G401 (cell line): ENCODE data around the gene POPDC3. TPM values are rescaled to one million over a fixed set of nuclear protein-coding genes. Genes with fewer than 3 reads are reported as not detected.
"Not testable (repeated sequence)": the region's sequence is repeated elsewhere in the genome, so short reads cannot be mapped to it uniquely, and the experiment has no call there.

Experiments used
- DNase-seq: peaks from one replicate; pipeline ENCODE4 v3.0.0-alpha.2; 2015; ENCODE audit warnings: low spot score
- in situ Hi-C: cut with HindIII; loops from 2 replicates; pipeline ENCODE4 v1.10.0; 2016; ENCODE audit warnings: low sequenced_read_pairs, mixed read lengths
- total RNA-seq: library from RNA; depleted of rRNA; stranded (reverse); fragments of >200 nt; shearing (Covaris generic); gene quantifications from 2 replicates; pipeline ENCODE4 v1.2.3, GENCODE V29; 2014; rRNA removed

The POPDC3 gene
- 36.4 and 37.8 TPM in 2 replicates for total RNA-seq

GRCh38 chr6:105179244-105180065 is at the start of gene POPDC3:
TSS of gene POPDC3 (minus strand) at chr6:105180014. CDS start at chr6:105161909, 18,105 bp downstream.
- DNase-seq: no peak
- in situ Hi-C loops: no loop called here

GRCh38 chr6:105227295-105227767 is 47.5 kb upstream of the POPDC3 start:
- DNase-seq: no peak
- in situ Hi-C loops: no loop called here

GRCh38 chr6:105226598-105227294 is 46.9 kb upstream of the POPDC3 start:
- DNase-seq: no peak
- in situ Hi-C loops: no loop called here

- DNase-seq: no peak
- in situ Hi-C loops: no loop called here
Measured at GRCh38 chr6:105223242-105223641, 43.4 kb upstream of the POPDC3 start.

- DNase-seq, in situ Hi-C loops: not testable (repeated sequence)
Measured at GRCh38 chr6:105221219-105221618, 41.4 kb upstream of the POPDC3 start.

GRCh38 chr6:105220186-105220585 is 40.4 kb upstream of the POPDC3 start:
- DNase-seq: no peak

GRCh38 chr6:105219218-105219617 is 39.4 kb upstream of the POPDC3 start:
- DNase-seq, in situ Hi-C loops: not testable (repeated sequence)

More at GRCh38 chr6:105220186-105220585, 40.4 kb upstream of the POPDC3 start:
- in situ Hi-C loops: no loop called here

- DNase-seq: no peak
- in situ Hi-C loops: no loop called here
Measured at GRCh38 chr6:105215506-105215905, 35.7 kb upstream of the POPDC3 start.

- in situ Hi-C loops: no loop called here
- DNase-seq: no peak
Measured at GRCh38 chr6:105214668-105215067, 34.9 kb upstream of the POPDC3 start.

GRCh38 chr6:105213272-105213671 is 33.5 kb upstream of the POPDC3 start:
- DNase-seq: no peak
- in situ Hi-C loops: no loop called here

GRCh38 chr6:105212587-105212986 is 32.8 kb upstream of the POPDC3 start:
- in situ Hi-C loops: no loop called here
- no peak for DNase-seq

- in situ Hi-C loops: no loop called here
- DNase-seq: no peak
Measured at GRCh38 chr6:105211831-105212230, 32.0 kb upstream of the POPDC3 start.

- in situ Hi-C loops: no loop called here
- DNase-seq: no peak
Measured at GRCh38 chr6:105210932-105211531, 31.2 kb upstream of the POPDC3 start.

GRCh38 chr6:105209950-105210706 is 30.3 kb upstream of the POPDC3 start:
- in situ Hi-C loops: no loop called here
- no peak for DNase-seq

GRCh38 chr6:105207524-105208269 is 27.9 kb upstream of the POPDC3 start:
- DNase-seq: no peak
- in situ Hi-C loops: no loop called here

GRCh38 chr6:105204768-105205167 is 25.0 kb upstream of the POPDC3 start:
- in situ Hi-C loops: no loop called here
- no peak for DNase-seq

GRCh38 chr6:105204331-105204730 is 24.5 kb upstream of the POPDC3 start:
- in situ Hi-C loops: no loop called here
- no peak for DNase-seq

GRCh38 chr6:105202486-105202885 is 22.7 kb upstream of the POPDC3 start:
- DNase-seq: no peak
- in situ Hi-C loops: no loop called here
